Measurements from ENCODE around the gene GPI.
"Not testable (repeated sequence)": the region's sequence is repeated elsewhere in the genome, so short reads cannot be mapped to it uniquely, and the experiment has no call there.

Gene GPI

GRCh38 chr19:34327851-34328250, 37.1 kb upstream of the GPI start:
- no peak for TF ChIP-seq CTCF (IDR thresholded peaks at IDR 0.05; ENCODE audit: insufficient read depth, low read depth, low read length, missing control alignments)
- no peak overlapping the region for H3K4me3 ChIP-seq (ENCODE audit: low read depth, low read length)
- DNase-seq (ENCODE audit: low read depth), result no peak

- H3K4me3 ChIP-seq (ENCODE audit: low read depth, low read length), result no peak overlapping the region
- DNase-seq (ENCODE audit: low read depth), result no peak
- TF ChIP-seq CTCF (IDR thresholded peaks at IDR 0.05; ENCODE audit: insufficient read depth, low read depth, low read length, missing control alignments), result no peak
Observed at GRCh38 chr19:34328982-34329381, 36.0 kb upstream of the GPI start.

- TF ChIP-seq CTCF (IDR thresholded peaks at IDR 0.05; ENCODE audit: insufficient read depth, low read depth, low read length, missing control alignments), result no peak
- H3K4me3 ChIP-seq (ENCODE audit: low read depth, low read length), result no peak overlapping the region
- DNase-seq (ENCODE audit: low read depth), result no peak
Observed at GRCh38 chr19:34330116-34330515, 34.9 kb upstream of the GPI start.

- H3K4me3 ChIP-seq (ENCODE audit: low read depth, low read length); DNase-seq (ENCODE audit: low read depth): not testable (repeated sequence)
Observed at GRCh38 chr19:34330596-34330995, 34.4 kb upstream of the GPI start.

- DNase-seq (ENCODE audit: low read depth); H3K4me3 ChIP-seq (ENCODE audit: low read depth, low read length): not testable (repeated sequence)
Observed at GRCh38 chr19:34331596-34331995, 33.4 kb upstream of the GPI start.

GRCh38 chr19:34332027-34332760, 32.8 kb upstream of the GPI start:
- no peak for DNase-seq (ENCODE audit: low read depth)
- no peak overlapping the region for H3K4me3 ChIP-seq (ENCODE audit: low read depth, low read length)
- no peak for TF ChIP-seq CTCF (IDR thresholded peaks at IDR 0.05; ENCODE audit: insufficient read depth, low read depth, low read length, missing control alignments)

- DNase-seq (ENCODE audit: low read depth), result no peak
- TF ChIP-seq CTCF (IDR thresholded peaks at IDR 0.05; ENCODE audit: insufficient read depth, low read depth, low read length, missing control alignments), result no peak
- H3K4me3 ChIP-seq (ENCODE audit: low read depth, low read length), result no peak overlapping the region
Observed at GRCh38 chr19:34335914-34336313, 29.1 kb upstream of the GPI start.

GRCh38 chr19:34336781-34337271, 28.2 kb upstream of the GPI start:
- no peak overlapping the region for H3K4me3 ChIP-seq (ENCODE audit: low read depth, low read length)
- TF ChIP-seq CTCF (IDR thresholded peaks at IDR 0.05; ENCODE audit: insufficient read depth, low read depth, low read length, missing control alignments), result peak; percentile 50
- peak; percentile 64 for DNase-seq (ENCODE audit: low read depth)
